Measurements from ENCODE around the gene ACVR1.

The ACVR1 gene

GRCh38 chr2:157876066-157876785 lies at the start of gene ACVR1:
ACVR1 (minus strand) TSS chr2:157876330; CDS start chr2:157799493, 76,837 bp downstream.
- peak; percentile 39 for TF ChIP-seq CTCF (IDR thresholded peaks at IDR 0.05; ENCODE audit: extremely low read depth, insufficient read depth, missing control alignments)
- DNase-seq (ENCODE audit: low spot score): peak; percentile 86
- in situ Hi-C loops (cut with MboI; ENCODE audit: low pct_unique_long_range_greater_than_20kb, low sequenced_read_pairs, unreplicated experiment): no loop called here

GRCh38 chr2:157925071-157925470 lies 48.9 kb upstream of the ACVR1 start:
- DNase-seq (ENCODE audit: low spot score): no peak
- TF ChIP-seq CTCF (IDR thresholded peaks at IDR 0.05; ENCODE audit: extremely low read depth, insufficient read depth, missing control alignments): no peak
- in situ Hi-C loops (cut with MboI; ENCODE audit: low pct_unique_long_range_greater_than_20kb, low sequenced_read_pairs, unreplicated experiment): no loop called here

GRCh38 chr2:157923598-157924217 lies 47.6 kb upstream of the ACVR1 start:
- in situ Hi-C loops (cut with MboI; ENCODE audit: low pct_unique_long_range_greater_than_20kb, low sequenced_read_pairs, unreplicated experiment): no loop called here
- no peak for TF ChIP-seq CTCF (IDR thresholded peaks at IDR 0.05; ENCODE audit: extremely low read depth, insufficient read depth, missing control alignments)
- no peak for DNase-seq (ENCODE audit: low spot score)

- TF ChIP-seq CTCF (IDR thresholded peaks at IDR 0.05; ENCODE audit: extremely low read depth, insufficient read depth, missing control alignments): no peak
- DNase-seq (ENCODE audit: low spot score): no peak
Observed at GRCh38 chr2:157922815-157923214, 46.7 kb upstream of the ACVR1 start.

GRCh38 chr2:157922336-157922735 lies 46.2 kb upstream of the ACVR1 start:
- in situ Hi-C loops (cut with MboI; ENCODE audit: low pct_unique_long_range_greater_than_20kb, low sequenced_read_pairs, unreplicated experiment): no loop called here
- no peak for DNase-seq (ENCODE audit: low spot score)
- TF ChIP-seq CTCF (IDR thresholded peaks at IDR 0.05; ENCODE audit: extremely low read depth, insufficient read depth, missing control alignments): no peak

More at GRCh38 chr2:157922815-157923214, 46.7 kb upstream of the ACVR1 start:
- in situ Hi-C loops (cut with MboI; ENCODE audit: low pct_unique_long_range_greater_than_20kb, low sequenced_read_pairs, unreplicated experiment): no loop called here

GRCh38 chr2:157920736-157921135 lies 44.6 kb upstream of the ACVR1 start:
- in situ Hi-C loops (cut with MboI; ENCODE audit: low pct_unique_long_range_greater_than_20kb, low sequenced_read_pairs, unreplicated experiment): no loop called here
- no peak for DNase-seq (ENCODE audit: low spot score)
- TF ChIP-seq CTCF (IDR thresholded peaks at IDR 0.05; ENCODE audit: extremely low read depth, insufficient read depth, missing control alignments): no peak

Data from GM13977 (cell line).